H1 (cell line): ENCODE data around the gene PCSK4. TPM values are rescaled to one million over a fixed set of nuclear protein-coding genes. Genes with fewer than 3 reads are reported as not detected.

Source experiments
- EP300 ChIP-seq, 2 experiments: IDR thresholded peaks; 1 replicate in 1 of 2; 2 replicates in 1 of 2; pipeline ENCODE4 v1.6.1; 2011 to 2012; ENCODE audit warnings: low read depth in 2 of 2, low read length in 2 of 2, mild to moderate bottlenecking in 2 of 2, borderline replicate concordance in 1 of 2, inconsistent platforms in 1 of 2, moderate library complexity in 1 of 2
- polyA plus RNA-seq, 7 experiments: library from polyadenylated mRNA; depleted of rRNA in 3 of 7; stranded (reverse) in 5 of 7; unstranded in 2 of 7; fragments of >200 nt in 5 of 7; fragments of 200-250 nt in 2 of 7; gene quantifications; 1 replicate in 5 of 7; 2 replicates in 1 of 7; 4 replicates in 1 of 7; pipeline versions ENCODE4 v1.2.1 to v1.2.3, GENCODE V29; 2011 to 2013; ENCODE audit warnings: missing spikeins in 2 of 7, mixed read lengths in 2 of 7
- total RNA-seq: library from RNA; stranded (reverse); fragmentation: NEBNext Ultra II Directional; extraction: Animal tissue kit (Norgen Biotek cat#: 25700); gene quantifications from 2 replicates; pipeline ENCODE4 v1.2.1, GENCODE V29; 2021

The PCSK4 gene
- total and polyA plus RNA-seq, 2 of the 8 experiments (the other 6 are each of a cell fraction or from before 2014, with no cell fraction given): 9.8 to 10.7 TPM

DNA sequence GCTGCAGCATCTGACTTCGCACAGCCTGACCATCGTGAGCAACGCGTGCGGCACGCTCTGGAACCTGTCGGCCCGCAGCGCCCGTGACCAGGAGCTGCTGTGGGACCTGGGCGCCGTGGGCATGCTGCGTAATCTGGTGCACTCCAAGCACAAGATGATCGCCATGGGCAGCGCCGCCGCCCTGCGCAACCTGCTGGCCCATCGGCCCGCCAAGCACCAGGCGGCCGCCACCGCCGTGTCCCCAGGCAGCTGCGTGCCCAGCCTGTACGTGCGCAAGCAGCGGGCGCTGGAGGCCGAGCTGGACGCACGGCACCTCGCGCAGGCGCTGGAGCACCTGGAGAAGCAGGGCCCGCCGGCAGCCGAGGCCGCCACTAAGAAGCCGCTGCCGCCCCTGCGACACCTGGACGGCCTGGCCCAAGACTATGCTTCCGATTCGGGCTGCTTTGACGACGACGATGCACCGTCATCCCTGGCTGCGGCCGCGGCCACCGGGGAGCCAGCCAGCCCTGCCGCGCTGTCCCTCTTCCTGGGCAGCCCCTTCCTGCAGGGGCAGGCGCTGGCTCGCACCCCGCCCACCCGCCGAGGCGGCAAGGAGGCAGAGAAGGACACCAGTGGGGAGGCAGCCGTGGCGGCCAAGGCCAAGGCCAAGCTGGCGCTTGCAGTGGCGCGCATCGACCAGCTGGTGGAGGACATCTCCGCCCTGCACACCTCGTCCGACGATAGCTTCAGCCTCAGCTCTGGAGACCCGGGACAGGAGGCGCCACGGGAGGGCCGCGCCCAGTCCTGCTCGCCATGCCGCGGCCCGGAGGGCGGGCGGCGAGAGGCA is 24.7 kb downstream of the PCSK4 start (continued):
- TF ChIP-seq EP300 (IDR thresholded peaks at IDR 0.05; ENCODE audit: borderline replicate concordance in 1 of 2, low read depth in 2 of 2, low read length in 2 of 2): no peak
